Measurements from ENCODE around the gene CRTC3. TPM values are rescaled to one million over a fixed set of nuclear protein-coding genes. Genes with fewer than 3 reads are reported as not detected.
"Not testable (repeated sequence)": the region's sequence is repeated elsewhere in the genome, so short reads cannot be mapped to it uniquely, and the experiment has no call there.

The CRTC3 gene
- total RNA-seq, 1 donor from 2014 or later, result 14.1 TPM

- DNase-seq (ENCODE audit: low read depth), result no peak
- no peak for TF ChIP-seq CTCF (IDR thresholded peaks at IDR 0.05; ENCODE audit: insufficient read depth, low read length, poor library complexity, severe bottlenecking)
- H3K36me3 ChIP-seq (ENCODE audit: control insufficient read depth, insufficient read depth, low read length), result peaks cover 1% of the 10 kb centered on the region
- no peak overlapping the region for H3K4me3 ChIP-seq (ENCODE audit: low read depth, low read length)
- H3K27me3 ChIP-seq (ENCODE audit: control insufficient read depth, insufficient read depth, low read length), result no peaks in the 10 kb centered on the region
These were observed 94.1 kb downstream of the CRTC3 start for GRCh38 chr15:90623854-90624253.

- peaks cover 1% of the 10 kb centered on the region for H3K36me3 ChIP-seq (ENCODE audit: control insufficient read depth, insufficient read depth, low read length)
- TF ChIP-seq CTCF (IDR thresholded peaks at IDR 0.05; ENCODE audit: insufficient read depth, low read length, poor library complexity, severe bottlenecking), result no peak
These were observed 94.7 kb downstream of the CRTC3 start for GRCh38 chr15:90624278-90624981.

GRCh38 chr15:90625037-90625436 is 95.3 kb downstream of the CRTC3 start:
- peaks cover 1% of the 10 kb centered on the region for H3K36me3 ChIP-seq (ENCODE audit: control insufficient read depth, insufficient read depth, low read length)
- DNase-seq (ENCODE audit: low read depth), result no peak
- no peaks in the 10 kb centered on the region for H3K27me3 ChIP-seq (ENCODE audit: control insufficient read depth, insufficient read depth, low read length)
- H3K4me3 ChIP-seq (ENCODE audit: low read depth, low read length), result no peak overlapping the region
- no peak for TF ChIP-seq CTCF (IDR thresholded peaks at IDR 0.05; ENCODE audit: insufficient read depth, low read length, poor library complexity, severe bottlenecking)

More at GRCh38 chr15:90624278-90624981, 94.7 kb downstream of the CRTC3 start:
- H3K4me3 ChIP-seq (ENCODE audit: low read depth, low read length), result no peak overlapping the region
- H3K27me3 ChIP-seq (ENCODE audit: control insufficient read depth, insufficient read depth, low read length), result no peaks in the 10 kb centered on the region
- no peak for DNase-seq (ENCODE audit: low read depth)

GRCh38 chr15:90629217-90629616 is 99.5 kb downstream of the CRTC3 start:
- no peak overlapping the region for H3K4me3 ChIP-seq (ENCODE audit: low read depth, low read length)
- H3K27me3 ChIP-seq (ENCODE audit: control insufficient read depth, insufficient read depth, low read length), result no peaks in the 10 kb centered on the region
- no peaks in the 10 kb centered on the region for H3K36me3 ChIP-seq (ENCODE audit: control insufficient read depth, insufficient read depth, low read length)
- no peak for TF ChIP-seq CTCF (IDR thresholded peaks at IDR 0.05; ENCODE audit: insufficient read depth, low read length, poor library complexity, severe bottlenecking)
- no peak for DNase-seq (ENCODE audit: low read depth)

- no peak for DNase-seq (ENCODE audit: low read depth)
- no peaks in the 10 kb centered on the region for H3K36me3 ChIP-seq (ENCODE audit: control insufficient read depth, insufficient read depth, low read length)
These were observed 103.6 kb downstream of the CRTC3 start for GRCh38 chr15:90633360-90633759.

GRCh38 chr15:90636993-90637392 is 107.3 kb downstream of the CRTC3 start:
- not testable (repeated sequence) for H3K27me3 ChIP-seq (ENCODE audit: control insufficient read depth, insufficient read depth, low read length); H3K4me3 ChIP-seq (ENCODE audit: low read depth, low read length); DNase-seq (ENCODE audit: low read depth); H3K36me3 ChIP-seq (ENCODE audit: control insufficient read depth, insufficient read depth, low read length)

More at GRCh38 chr15:90633360-90633759, 103.6 kb downstream of the CRTC3 start:
- TF ChIP-seq CTCF (IDR thresholded peaks at IDR 0.05; ENCODE audit: insufficient read depth, low read length, poor library complexity, severe bottlenecking), result no peak
- no peak overlapping the region for H3K4me3 ChIP-seq (ENCODE audit: low read depth, low read length)
- H3K27me3 ChIP-seq (ENCODE audit: control insufficient read depth, insufficient read depth, low read length), result no peaks in the 10 kb centered on the region

Measured in kidney epithelial cell (primary cell).